ENCODE data around the gene TAS1R2.

Gene TAS1R2

DNA sequence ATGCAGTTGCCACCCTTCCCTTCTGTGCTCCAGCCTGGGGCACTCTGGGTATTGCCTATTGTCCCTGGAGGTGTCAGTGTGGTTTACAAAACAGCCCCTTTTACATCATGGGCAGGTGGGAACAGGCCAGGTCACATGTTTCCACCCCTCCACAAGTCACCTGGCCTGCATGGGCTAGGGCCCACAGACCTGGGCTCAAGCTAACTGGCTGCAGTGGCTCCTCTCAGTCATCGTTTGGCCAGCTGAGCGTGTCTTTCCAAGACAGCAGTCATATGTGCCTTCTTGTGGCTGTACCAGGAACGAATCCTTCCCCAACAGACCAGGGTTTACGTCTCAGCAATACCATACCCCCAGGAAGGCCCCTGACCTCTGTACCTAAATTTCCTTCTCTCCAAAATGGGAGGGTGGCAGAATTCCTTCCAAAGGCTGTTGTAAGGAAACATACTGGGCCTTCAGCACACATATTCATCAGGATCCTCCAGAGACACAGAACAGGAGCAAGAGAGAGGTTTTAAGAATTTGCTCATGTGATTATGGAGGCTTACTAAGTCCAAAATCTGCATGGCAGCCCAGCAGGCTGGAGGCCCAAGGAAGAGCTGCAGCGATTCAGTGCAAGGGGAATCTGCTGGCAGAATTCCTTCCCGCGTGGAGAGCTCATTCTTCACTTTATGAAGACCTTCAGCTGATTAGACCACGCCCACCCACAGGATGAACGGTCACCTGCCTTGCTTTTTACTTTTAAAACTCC, 10.6 kb upstream of the TAS1R2 start:
- no peak for DNase-seq (ENCODE audit: low spot score)
- Histone ChIP-seq H3K27ac (no peak overlapping the region), H3K4me3 (no peak overlapping the region)
- no peak for TF ChIP-seq CTCF (IDR thresholded peaks at IDR 0.05)

- Histone ChIP-seq H3K27ac (no peak overlapping the region), H3K4me3 (no peak overlapping the region)
- DNase-seq (ENCODE audit: low spot score), result no peak
- TF ChIP-seq CTCF (IDR thresholded peaks at IDR 0.05), result no peak
These were observed 9.5 kb upstream of the TAS1R2 start for GRCh38 chr1:18868801-18869424.

GRCh38 chr1:18868354-18868753, 8.9 kb upstream of the TAS1R2 start:
- no peak for DNase-seq (ENCODE audit: low spot score)
- Histone ChIP-seq H3K27ac (no peak overlapping the region), H3K4me3 (no peak overlapping the region)
- TF ChIP-seq CTCF (IDR thresholded peaks at IDR 0.05), result no peak

GRCh38 chr1:18866846-18867245, 7.4 kb upstream of the TAS1R2 start:
- Histone ChIP-seq H3K4me3 (no peak overlapping the region), H3K27ac (no peak overlapping the region)
- no peak for DNase-seq (ENCODE audit: low spot score)
- no peak for TF ChIP-seq CTCF (IDR thresholded peaks at IDR 0.05)

- no peak for DNase-seq (ENCODE audit: low spot score)
- TF ChIP-seq CTCF (IDR thresholded peaks at IDR 0.05), result no peak
- H3K4me3 ChIP-seq, result no peak overlapping the region
- no peak overlapping the region for H3K27ac ChIP-seq
These were observed 6.9 kb upstream of the TAS1R2 start for GRCh38 chr1:18866314-18866713.

- no peak for TF ChIP-seq CTCF (IDR thresholded peaks at IDR 0.05)
- no peak for DNase-seq (ENCODE audit: low spot score)
- H3K27ac ChIP-seq, result no peak overlapping the region
- no peak overlapping the region for H3K4me3 ChIP-seq
These were observed 5.7 kb upstream of the TAS1R2 start for GRCh38 chr1:18865176-18865575.

DNA sequence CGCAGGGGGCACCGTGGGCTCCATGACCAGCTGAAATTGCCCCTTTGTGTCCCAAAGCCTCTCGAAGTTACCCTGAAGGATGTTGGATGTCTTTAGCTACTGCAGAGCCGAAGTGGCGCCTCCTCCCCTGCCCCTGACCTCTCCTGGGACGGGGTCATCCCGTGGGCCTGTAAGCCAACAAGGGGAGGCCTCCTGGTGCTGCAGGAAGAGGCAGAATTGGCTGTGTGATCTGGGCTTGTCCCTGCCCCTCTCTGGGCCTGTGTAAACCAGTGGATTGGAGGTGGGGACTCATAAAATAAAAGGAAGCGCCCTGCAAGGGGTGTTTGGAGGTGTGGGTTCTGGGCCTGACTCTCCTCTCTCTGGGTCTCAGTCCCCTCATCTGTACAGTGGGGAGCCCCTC, 2.1 kb upstream of the TAS1R2 start:
- DNase-seq (ENCODE audit: low spot score), result no peak

More for the DNA sequence above, 2.1 kb upstream of the TAS1R2 start:
- no peak for TF ChIP-seq CTCF (IDR thresholded peaks at IDR 0.05)
- Histone ChIP-seq H3K4me3 (no peak overlapping the region), H3K27ac (no peak overlapping the region)
